ENCODE data around the gene IFT81.

GRCh38 chr12:110109837-110110535 is 14.2 kb upstream of the IFT81 start:
- TF ChIP-seq CTCF (IDR thresholded peaks at IDR 0.05) (no peak), POLR2A (IDR thresholded peaks at IDR 0.05) (no peak)

All from uterus (tissue), 2 donors.